NCI-H1694 (cell line): ENCODE data around the gene GJB5.
"Not testable (repeated sequence)": the region's sequence is repeated elsewhere in the genome, so short reads cannot be mapped to it uniquely, and the experiment has no call there.

Experiments
- DNase-seq: peaks from one replicate; lab custom pipeline; 2025; lab: John Stamatoyannopoulos, UW

Gene GJB5

DNA sequence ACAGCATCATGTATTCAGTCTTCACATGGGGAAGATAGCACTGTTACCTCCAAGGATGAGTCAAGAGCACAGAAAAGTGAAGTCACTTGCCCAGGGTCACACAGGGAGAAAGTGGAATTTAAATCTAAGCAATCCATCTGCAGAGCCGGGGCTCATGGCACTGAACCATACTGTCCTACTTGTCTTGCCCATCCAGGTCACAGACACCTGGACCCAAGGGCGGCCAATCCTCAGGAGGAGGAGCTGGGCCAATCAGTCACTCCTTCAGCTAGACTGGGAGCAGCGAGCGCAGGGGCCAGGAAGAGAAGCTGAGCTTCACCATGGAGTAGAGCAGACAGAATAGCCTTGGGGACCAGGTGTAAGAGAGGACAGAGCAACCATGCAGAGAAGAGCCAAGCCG, 9.2 kb upstream of the GJB5 start:
- DNase-seq = no peak

DNA sequence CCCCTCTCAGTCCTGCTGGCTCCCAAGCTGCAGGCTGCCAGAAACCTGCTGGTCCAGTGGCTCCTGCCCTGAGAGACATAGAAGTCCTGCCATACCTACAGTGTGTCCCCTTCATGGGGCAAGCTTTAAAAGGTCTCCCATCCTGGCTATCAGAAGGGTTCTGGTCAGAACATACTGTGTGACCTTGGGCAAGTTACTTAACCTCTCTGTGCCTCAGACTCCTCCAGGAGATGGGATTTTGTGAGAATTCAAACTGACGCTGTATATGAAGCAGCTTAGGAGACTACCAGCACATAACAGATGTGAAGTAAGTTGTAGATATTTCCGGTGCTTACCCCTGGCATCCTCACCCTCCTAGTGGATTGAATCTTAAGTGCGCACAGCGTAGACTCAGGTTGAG, 8.7 kb upstream of the GJB5 start:
- DNase-seq = no peak

DNA sequence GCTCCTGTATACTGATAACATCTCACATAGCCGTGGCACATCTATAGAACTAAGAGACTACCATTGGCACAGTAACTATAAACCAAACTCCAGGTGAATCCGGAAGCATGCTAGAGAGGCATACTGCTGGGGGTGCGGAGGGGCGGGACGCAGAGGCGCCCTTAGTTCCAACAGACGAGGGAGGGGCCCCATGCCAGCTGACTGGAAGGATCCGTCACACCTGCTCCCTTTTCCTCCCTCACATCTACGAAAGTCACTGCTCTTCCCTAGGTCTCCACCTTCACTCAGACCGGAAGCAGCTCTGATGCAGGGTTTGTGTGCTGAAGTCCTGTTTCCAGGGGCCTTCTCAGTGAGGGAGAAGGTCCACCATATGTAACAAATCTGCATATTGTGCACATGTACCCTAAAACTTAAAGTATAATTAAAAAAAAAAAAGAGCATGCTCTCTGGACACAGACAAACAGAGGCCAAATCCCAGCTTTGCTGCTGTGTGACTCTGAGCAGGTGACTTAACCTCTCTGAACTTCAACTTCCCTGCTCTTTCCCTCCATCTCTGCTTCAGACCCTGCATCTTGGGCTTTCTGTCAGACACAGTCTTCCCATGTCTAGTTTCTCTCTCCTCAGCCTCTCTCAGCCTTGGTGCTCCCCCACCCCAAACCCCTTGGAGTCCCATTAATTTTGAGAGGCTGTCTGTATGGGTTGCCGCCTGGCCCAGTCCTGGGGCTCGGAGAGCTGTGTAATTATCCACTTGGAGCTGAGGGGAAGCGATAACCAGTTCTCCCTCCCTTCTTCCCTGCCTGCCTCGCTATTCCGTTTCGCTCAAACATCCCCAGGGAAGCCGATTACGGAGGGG, 7.8 kb upstream of the GJB5 start:
- no peak for DNase-seq

GRCh38 chr1:34747638-34747941, 7.3 kb upstream of the GJB5 start:
- no peak for DNase-seq

DNA sequence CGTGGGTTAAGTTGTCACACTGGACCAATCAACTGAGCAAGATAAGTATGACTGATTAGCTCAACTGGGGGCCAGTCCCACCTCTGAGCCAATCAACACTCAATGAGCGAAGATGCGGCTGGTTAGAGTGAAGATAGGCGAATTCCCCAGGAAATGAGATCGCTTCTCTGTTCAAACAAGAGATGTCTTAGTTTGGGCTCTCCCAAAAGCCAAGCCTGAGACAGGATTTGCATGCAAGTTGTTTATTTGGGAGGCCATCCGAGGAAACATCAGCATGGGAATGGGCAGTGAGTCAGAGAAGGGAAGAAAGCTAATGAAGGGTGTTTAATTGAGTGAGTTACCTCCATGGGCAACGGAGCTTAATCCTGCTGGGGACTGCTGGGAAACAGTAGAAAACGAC, 4.9 kb upstream of the GJB5 start:
- no peak for DNase-seq

DNA sequence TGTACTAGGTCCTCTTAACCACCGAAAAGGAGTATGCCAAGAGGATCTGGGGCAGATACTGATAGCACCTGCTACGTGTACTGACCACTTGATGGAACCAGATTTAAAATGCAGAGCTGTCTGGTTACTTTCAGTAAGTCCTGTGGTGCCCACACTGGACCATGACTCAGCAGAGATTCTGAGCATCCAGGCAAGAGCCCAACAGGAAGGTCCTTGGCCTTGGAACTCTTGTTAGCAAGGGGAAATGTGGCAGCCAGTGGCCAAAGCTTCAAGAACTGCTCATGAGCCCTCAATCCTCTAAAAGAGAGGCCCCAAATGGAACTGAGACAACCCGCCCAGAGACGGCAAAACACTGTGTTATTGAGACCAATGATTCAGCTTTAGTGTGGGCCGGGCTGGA, 4.2 kb upstream of the GJB5 start:
- no peak for DNase-seq

- DNase-seq = no peak
These were observed 1.7 kb upstream of the GJB5 start for GRCh38 chr1:34753163-34753562.

DNA sequence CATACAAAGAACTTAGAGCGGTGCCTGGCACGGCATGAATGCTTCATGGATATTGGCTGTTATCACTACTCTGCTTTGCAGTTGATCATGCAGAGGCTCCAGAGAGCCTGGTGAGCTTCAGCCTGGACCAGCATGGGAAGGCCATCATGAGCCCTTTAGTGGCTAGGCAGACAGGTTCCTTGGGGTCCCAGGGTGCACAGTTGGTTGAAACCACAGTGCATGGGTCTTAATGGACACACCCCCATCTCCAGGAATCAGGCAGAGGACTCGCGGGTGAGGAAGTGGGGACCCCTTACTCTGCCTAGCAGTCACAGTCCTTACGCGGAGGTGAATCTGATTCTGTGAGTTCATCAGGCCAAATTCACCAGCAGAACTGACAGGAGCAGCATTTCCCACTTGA, 1.1 kb downstream of the GJB5 start:
- no peak for DNase-seq

DNA sequence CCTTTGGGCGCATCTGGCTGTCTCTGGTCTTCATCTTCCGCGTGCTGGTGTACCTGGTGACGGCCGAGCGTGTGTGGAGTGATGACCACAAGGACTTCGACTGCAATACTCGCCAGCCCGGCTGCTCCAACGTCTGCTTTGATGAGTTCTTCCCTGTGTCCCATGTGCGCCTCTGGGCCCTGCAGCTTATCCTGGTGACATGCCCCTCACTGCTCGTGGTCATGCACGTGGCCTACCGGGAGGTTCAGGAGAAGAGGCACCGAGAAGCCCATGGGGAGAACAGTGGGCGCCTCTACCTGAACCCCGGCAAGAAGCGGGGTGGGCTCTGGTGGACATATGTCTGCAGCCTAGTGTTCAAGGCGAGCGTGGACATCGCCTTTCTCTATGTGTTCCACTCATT, 2.5 kb downstream of the GJB5 start:
- DNase-seq = no peak

DNA sequence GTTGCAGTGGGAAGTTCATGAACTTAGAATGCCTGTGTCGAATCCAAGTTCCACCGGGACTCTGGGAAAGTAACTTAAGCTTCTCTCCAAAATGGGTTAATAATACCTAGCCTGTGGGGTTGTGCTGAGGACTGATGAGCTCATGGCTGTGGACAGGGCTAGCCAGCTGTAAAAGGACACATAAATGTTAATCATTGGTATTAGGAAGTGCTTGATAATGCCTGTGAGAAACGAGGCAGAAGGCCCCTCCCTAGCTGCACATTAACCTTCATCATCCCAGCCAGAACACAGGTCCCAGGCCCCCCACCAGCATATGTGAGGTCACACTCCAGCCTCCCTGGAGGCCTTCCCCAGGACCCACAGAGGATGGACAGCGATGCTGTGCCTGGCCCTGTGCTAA, 3.9 kb downstream of the GJB5 start:
- DNase-seq = no peak

- no peak for DNase-seq
These were observed 4.9 kb downstream of the GJB5 start, which contains the start of gene GJB4 for GRCh38 chr1:34759503-34760357. Gene GJB4 (plus strand): TSS chr1:34759740. CDS start chr1:34761255, 1,515 bp downstream.

DNA sequence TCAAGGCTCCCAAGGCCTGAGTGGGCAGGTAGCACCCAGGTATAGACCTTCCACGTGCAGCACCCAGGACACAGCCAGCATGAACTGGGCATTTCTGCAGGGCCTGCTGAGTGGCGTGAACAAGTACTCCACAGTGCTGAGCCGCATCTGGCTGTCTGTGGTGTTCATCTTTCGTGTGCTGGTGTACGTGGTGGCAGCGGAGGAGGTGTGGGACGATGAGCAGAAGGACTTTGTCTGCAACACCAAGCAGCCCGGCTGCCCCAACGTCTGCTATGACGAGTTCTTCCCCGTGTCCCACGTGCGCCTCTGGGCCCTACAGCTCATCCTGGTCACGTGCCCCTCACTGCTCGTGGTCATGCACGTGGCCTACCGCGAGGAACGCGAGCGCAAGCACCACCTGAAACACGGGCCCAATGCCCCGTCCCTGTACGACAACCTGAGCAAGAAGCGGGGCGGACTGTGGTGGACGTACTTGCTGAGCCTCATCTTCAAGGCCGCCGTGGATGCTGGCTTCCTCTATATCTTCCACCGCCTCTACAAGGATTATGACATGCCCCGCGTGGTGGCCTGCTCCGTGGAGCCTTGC, 6.4 kb downstream of the GJB5 start:
- DNase-seq = no peak

DNA sequence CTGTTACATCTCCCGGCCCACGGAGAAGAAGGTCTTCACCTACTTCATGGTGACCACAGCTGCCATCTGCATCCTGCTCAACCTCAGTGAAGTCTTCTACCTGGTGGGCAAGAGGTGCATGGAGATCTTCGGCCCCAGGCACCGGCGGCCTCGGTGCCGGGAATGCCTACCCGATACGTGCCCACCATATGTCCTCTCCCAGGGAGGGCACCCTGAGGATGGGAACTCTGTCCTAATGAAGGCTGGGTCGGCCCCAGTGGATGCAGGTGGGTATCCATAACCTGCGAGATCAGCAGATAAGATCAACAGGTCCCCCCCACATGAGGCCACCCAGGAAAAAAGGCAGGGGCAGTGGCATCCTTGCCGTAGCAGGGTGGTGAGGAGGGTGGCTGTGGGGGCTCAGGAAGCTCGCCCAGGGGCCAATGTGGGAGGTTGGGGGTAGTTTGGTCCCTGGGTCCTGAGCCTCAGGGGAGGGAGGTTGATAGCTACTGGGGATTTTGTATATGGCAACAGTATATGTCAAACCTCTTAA, 7.0 kb downstream of the GJB5 start:
- no peak for DNase-seq

GRCh38 chr1:34762474-34763141, 7.8 kb downstream of the GJB5 start:
- no peak for DNase-seq

DNA sequence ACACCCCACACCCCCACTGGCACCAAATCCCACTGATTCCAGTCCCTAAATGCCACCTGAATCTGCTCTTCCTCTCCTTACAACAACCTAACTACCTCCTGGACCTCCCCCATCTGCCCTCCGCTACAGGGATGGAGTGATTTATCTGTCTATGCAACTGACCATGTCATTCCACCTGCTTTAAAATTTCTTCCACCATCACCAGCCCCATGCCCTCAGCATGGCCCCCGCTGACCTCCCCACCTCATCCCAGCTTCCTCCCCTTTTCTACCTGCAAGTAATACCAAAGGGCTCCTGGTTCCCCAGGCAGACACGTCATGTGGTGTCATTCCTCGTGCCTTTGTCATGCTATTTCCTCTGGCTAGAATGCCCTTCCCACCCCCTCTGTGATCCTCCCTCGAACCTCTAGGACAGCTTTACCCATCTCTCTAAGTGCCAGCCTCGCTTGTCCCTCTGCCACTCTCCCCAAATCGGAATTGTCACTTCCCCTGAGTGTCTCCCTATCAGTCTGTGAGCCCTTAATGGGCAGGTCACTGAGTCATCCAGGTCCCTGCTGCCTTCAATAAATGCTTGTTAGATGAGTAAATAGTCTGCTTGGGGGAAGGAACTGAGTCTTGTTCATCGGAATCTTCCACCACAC, 8.4 kb downstream of the GJB5 start:
- DNase-seq = no peak

DNA sequence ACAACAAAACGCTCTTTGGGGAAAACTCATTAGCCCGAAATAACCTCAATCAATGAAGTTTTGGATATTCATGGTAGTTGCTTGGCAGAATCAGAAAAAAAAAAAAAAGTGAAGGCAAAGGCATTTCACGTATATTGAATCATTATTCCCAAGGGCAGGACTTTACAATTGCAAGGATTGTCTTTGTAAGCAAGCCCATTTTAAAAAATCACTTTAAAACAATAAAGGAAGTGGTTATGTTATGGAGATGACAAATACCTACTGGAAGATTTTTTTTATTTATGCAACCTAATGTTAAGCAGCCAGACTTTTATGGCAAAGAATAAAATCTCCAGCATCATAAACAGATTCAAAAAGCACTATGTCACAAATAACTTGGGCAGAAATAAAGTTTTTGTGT, 14.0 kb downstream of the GJB5 start:
- no peak for DNase-seq

DNA sequence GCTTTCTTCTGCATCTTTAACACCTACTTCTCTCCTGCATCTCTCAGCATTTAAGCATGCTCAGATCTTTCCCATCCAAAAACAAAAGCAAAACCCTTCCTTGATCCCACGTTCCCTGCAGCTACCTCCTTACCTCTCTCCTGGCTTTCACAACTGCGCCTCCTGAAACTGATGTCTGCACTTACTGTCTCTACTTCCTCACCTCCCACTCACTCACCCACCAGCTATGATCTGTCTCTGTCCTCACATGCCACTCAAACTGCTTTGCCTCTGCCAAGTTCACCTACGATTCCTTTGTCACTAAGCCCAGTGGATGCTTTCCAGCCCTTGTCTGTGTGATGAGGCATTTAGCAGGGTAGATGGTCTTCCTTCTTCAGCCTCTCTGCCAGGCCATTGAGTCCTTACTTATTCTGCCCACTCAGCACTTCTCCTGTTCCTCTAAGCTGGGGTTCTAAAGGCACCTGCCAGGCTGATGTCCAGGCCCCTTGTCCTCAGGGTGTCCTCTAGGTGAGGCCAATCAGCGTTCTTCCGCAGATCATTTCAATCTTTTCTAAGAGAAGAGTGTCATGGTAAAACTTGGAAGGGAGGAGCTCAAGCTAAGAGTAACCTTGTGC, 16.2 kb downstream of the GJB5 start:
- no peak for DNase-seq

GRCh38 chr1:34771573-34772371, 16.9 kb downstream of the GJB5 start:
- no peak for DNase-seq

DNA sequence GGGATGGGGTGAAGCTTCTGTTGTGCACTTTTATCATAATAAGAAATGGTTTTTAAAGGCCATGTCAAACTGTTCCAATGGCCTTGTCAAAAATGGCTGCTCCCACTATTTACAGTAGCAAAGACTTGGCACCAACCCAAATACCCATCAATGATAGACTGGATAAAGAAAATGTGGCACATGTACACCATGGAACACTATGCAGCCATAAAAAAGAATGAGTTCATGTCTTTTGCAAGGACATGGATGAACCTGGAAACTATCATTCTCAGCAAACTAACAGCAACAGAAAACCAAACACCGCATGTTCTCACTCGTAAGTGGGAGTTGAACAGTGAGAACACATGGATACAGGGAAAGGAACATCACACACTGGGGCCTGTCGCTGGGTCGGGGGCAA, 18.3 kb downstream of the GJB5 start:
- DNase-seq = not testable (repeated sequence)

DNA sequence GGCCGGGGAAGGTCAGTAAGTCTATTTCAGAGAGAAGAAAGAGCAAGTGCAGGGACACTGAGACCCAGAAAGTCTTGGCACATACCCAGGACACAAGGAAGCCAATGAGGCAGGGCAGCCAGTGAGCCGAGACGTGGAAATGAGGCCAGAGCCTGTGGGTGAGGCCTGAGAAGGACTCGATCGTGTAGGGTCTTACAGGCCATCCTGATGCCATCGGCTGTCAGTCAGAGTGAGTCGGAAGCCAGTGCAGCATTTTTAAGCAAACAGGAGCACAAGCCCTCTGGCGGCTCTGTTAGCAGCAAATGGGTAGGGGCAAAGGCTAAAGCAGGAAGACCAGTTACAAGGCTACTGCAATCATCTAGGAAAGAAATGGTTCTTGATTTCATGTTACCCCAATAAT, 20.1 kb downstream of the GJB5 start:
- no peak for DNase-seq
